ENCODE data around the gene ZIC2.

ZIC2 gene

GRCh38 chr13:99959540-99960230 lies 21.9 kb upstream of the ZIC2 start:
- no peak for DNase-seq

- no peak for DNase-seq
Measured at GRCh38 chr13:99960663-99961311, 20.8 kb upstream of the ZIC2 start.

- no peak for DNase-seq
Measured at GRCh38 chr13:99961636-99962035, 19.9 kb upstream of the ZIC2 start.

GRCh38 chr13:99962242-99962641 lies 19.3 kb upstream of the ZIC2 start:
- no peak for DNase-seq

- DNase-seq, result no peak
Measured at GRCh38 chr13:99963816-99964339, 17.7 kb upstream of the ZIC2 start.

GRCh38 chr13:99965329-99966000 lies 16.1 kb upstream of the ZIC2 start:
- DNase-seq, result no peak

GRCh38 chr13:99966064-99966805 lies 15.3 kb upstream of the ZIC2 start:
- no peak for DNase-seq

GRCh38 chr13:99967498-99967868 lies 14.1 kb upstream of the ZIC2 start:
- no peak for DNase-seq

GRCh38 chr13:99967869-99968520 lies 13.6 kb upstream of the ZIC2 start:
- DNase-seq, result no peak

GRCh38 chr13:99968521-99969452 lies 12.8 kb upstream of the ZIC2 start:
- DNase-seq, result no peak

GRCh38 chr13:99969453-99969918 lies 12.1 kb upstream of the ZIC2 start:
- DNase-seq, result no peak

- DNase-seq, result peak; percentile 81 to 84
Measured at GRCh38 chr13:99969919-99970650, 11.5 kb upstream of the ZIC2 start.

- peak; percentile 31 to 59 for DNase-seq
Measured at GRCh38 chr13:99970651-99971575, 10.7 kb upstream of the ZIC2 start.

GRCh38 chr13:99971576-99972189 lies 9.9 kb upstream of the ZIC2 start, which contains the start of gene ZIC5:
ZIC5 (minus strand) TSS chr13:99971767; CDS start chr13:99971603, 164 bp downstream.
- no peak for DNase-seq

GRCh38 chr13:99972190-99972731 lies 9.3 kb upstream of the ZIC2 start:
- no peak for DNase-seq

GRCh38 chr13:99973163-99973807 lies 8.3 kb upstream of the ZIC2 start:
- DNase-seq, result no peak

GRCh38 chr13:99973808-99974185 lies 7.8 kb upstream of the ZIC2 start:
- DNase-seq, result no peak

GRCh38 chr13:99974296-99974938 lies 7.2 kb upstream of the ZIC2 start:
- no peak for DNase-seq
